ENCODE results near the gene COQ4.
A peak's percentile ranks its signal among the peaks of the same experiment; 100 is the strongest.

DNA sequence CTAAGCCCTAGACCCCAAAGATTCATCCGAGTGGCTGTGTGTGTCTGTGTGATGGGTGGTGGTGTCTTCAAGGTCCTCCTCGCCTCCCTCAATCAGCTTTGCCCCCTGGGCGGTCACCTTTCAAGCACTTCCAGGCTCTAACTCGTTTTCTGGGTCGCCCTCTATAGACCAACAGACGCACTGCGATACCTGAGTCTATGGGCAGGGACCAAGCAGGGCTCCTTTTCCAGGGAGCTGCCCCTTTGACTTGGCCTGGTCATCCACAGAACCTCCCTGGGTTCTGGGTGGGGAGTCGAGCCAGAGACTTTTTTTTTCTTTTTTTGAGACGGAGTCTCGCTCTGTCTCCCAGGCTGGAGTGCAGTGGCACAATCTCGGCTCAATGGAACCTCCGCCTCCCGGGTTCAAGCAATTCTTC is 18.8 kb downstream of the COQ4 start:
- TF ChIP-seq, protein P1, sequence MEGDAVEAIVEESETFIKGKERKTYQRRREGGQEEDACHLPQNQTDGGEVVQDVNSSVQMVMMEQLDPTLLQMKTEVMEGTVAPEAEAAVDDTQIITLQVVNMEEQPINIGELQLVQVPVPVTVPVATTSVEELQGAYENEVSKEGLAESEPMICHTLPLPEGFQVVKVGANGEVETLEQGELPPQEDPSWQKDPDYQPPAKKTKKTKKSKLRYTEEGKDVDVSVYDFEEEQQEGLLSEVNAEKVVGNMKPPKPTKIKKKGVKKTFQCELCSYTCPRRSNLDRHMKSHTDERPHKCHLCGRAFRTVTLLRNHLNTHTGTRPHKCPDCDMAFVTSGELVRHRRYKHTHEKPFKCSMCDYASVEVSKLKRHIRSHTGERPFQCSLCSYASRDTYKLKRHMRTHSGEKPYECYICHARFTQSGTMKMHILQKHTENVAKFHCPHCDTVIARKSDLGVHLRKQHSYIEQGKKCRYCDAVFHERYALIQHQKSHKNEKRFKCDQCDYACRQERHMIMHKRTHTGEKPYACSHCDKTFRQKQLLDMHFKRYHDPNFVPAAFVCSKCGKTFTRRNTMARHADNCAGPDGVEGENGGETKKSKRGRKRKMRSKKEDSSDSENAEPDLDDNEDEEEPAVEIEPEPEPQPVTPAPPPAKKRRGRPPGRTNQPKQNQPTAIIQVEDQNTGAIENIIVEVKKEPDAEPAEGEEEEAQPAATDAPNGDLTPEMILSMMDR (IDR thresholded peaks at IDR 0.05; ENCODE audit: low read depth, low read length): peak; percentile 59
- no peak for TF ChIP-seq EZH2phosphoT487 (IDR thresholded peaks at IDR 0.05; ENCODE audit: low read depth)

Measured in OCI-LY3 (cell line).